DMS53 treated with DMSO at 0.1 percent for 48 hours (cell line): ENCODE results near the gene DNASE1L1.

Experiments used
- DNase-seq: peaks from one replicate; lab custom pipeline; 2025; ENCODE audit not compliant: unreplicated experiment; lab: John Stamatoyannopoulos, UW

DNASE1L1 gene

GRCh38 chrX:154369449-154370299 is 39.4 kb downstream of the DNASE1L1 start:
- no peak for DNase-seq

- peak; percentile 58 for DNase-seq
These were observed 40.2 kb downstream of the DNASE1L1 start for GRCh38 chrX:154368630-154369448.

GRCh38 chrX:154367474-154368308 is 41.4 kb downstream of the DNASE1L1 start:
- no peak for DNase-seq

- no peak for DNase-seq
These were observed 42.4 kb downstream of the DNASE1L1 start for GRCh38 chrX:154366666-154367055.

- no peak for DNase-seq
These were observed 42.9 kb downstream of the DNASE1L1 start for GRCh38 chrX:154365997-154366665.

GRCh38 chrX:154365052-154365600 is 43.9 kb downstream of the DNASE1L1 start:
- no peak for DNase-seq

- no peak for DNase-seq
These were observed 45.2 kb downstream of the DNASE1L1 start for GRCh38 chrX:154363706-154364439.

- DNase-seq, result no peak
These were observed 46.8 kb downstream of the DNASE1L1 start for GRCh38 chrX:154362085-154362742.

GRCh38 chrX:154360155-154360713 is 48.8 kb downstream of the DNASE1L1 start:
- DNase-seq, result no peak

- no peak for DNase-seq
These were observed 49.5 kb downstream of the DNASE1L1 start for GRCh38 chrX:154359362-154360154.

- no peak for DNase-seq
These were observed 50.2 kb downstream of the DNASE1L1 start for GRCh38 chrX:154358829-154359228.

- DNase-seq, result no peak
These were observed 51.0 kb downstream of the DNASE1L1 start for GRCh38 chrX:154358011-154358410.

- DNase-seq, result no peak
These were observed 51.8 kb downstream of the DNASE1L1 start for GRCh38 chrX:154357205-154357604.

GRCh38 chrX:154356596-154356995 is 52.5 kb downstream of the DNASE1L1 start:
- no peak for DNase-seq

GRCh38 chrX:154355776-154356140 is 53.3 kb downstream of the DNASE1L1 start:
- DNase-seq, result no peak

GRCh38 chrX:154355094-154355775 is 53.8 kb downstream of the DNASE1L1 start:
- no peak for DNase-seq

- DNase-seq, result no peak
These were observed 54.5 kb downstream of the DNASE1L1 start for GRCh38 chrX:154354516-154354915.

GRCh38 chrX:154354013-154354412 is 55.0 kb downstream of the DNASE1L1 start:
- no peak for DNase-seq
